GM12878 (cell line): ENCODE results near the gene KRTAP29-1. TPM values are rescaled to one million over a fixed set of nuclear protein-coding genes. Genes with fewer than 3 reads are reported as not detected.

ENCODE experiments used
- ATAC-seq: fragments of 200-7000 bp; cut with Tn5 transposase; 3 replicates; pipeline ENCODE4 v1.9.1; 2020; ENCODE audit warnings: mild to moderate bottlenecking, moderate library complexity
- BruUV-seq: library from RNA; stranded (reverse); fragments of 400-500 nt; replicated peaks from 2 replicates; lab custom pipeline; 2021; lab: Mats Ljungman, UMichigan
- CTCF ChIA-PET: fragments of 300-600 bp; sonication (Branson Sonifier 250); formaldehyde crosslinking; extraction: SDS; loops from one replicate; lab custom pipeline; 2021; ENCODE audit warnings: inconsistent platforms; lab: Yijun Ruan, JAX
- POLR2A ChIA-PET: fragments of 350-600 bp; formaldehyde crosslinking; extraction: SDS; loops from one replicate; lab custom pipeline; 2021; ENCODE audit warnings: inconsistent platforms; lab: Charles Lee
- RAD21 ChIA-PET: fragments of 300-600 bp; sonication (Branson Sonifier 250); formaldehyde crosslinking; loops from one replicate; lab custom pipeline; 2023; ENCODE audit warnings: antibody characterized with exemption; ENCODE audit not compliant: unreplicated experiment; lab: Charles Lee
- SMC1A ChIA-PET: fragments of 300-600 bp; sonication (Branson Sonifier 250); formaldehyde crosslinking; loops from one replicate; lab custom pipeline; 2023; ENCODE audit not compliant: unreplicated experiment, uncharacterized antibody; lab: Charles Lee
- DNase-seq: peaks from one replicate; pipeline ENCODE4 v3.0.0-alpha.2; 2011; ENCODE audit warnings: low read depth, low spot score
- FAIRE-seq: peaks from 3 replicates; lab custom pipeline; 2011; peaks lifted over from hg19 to GRCh38; lab: Jason Lieb, UNC
- H2AFZ ChIP-seq: 2 replicates; pipeline ENCODE4 v1.6.0; 2011; ENCODE audit warnings: low read depth, low read length, control low read depth; ENCODE audit not compliant: control insufficient read depth
- H3K27ac ChIP-seq: 2 replicates; pipeline ENCODE4 v1.5.1; 2011; ENCODE audit warnings: control low read depth; ENCODE audit not compliant: control insufficient read depth, insufficient read depth
- H3K27me3 ChIP-seq, 2 experiments: replicated peaks in 1 of 2; 2 replicates each; pipeline versions ENCODE4 v1.6.0 to v1.6.1; 2011; ENCODE audit warnings: low read length in 1 of 2; ENCODE audit not compliant: control insufficient read depth in 2 of 2, insufficient read depth in 2 of 2
- H3K36me3 ChIP-seq, 2 experiments: 2 replicates each; pipeline ENCODE4 v1.5.1; 2011; ENCODE audit warnings: low read length in 1 of 2; ENCODE audit not compliant: control insufficient read depth in 2 of 2, insufficient read depth in 2 of 2
- H3K4me1 ChIP-seq: 2 replicates; pipeline ENCODE4 v1.6.1; 2011; ENCODE audit warnings: mild to moderate bottlenecking, low read length, moderate library complexity, mixed read lengths; ENCODE audit not compliant: control insufficient read depth, insufficient read depth
- H3K4me2 ChIP-seq: 2 replicates; pipeline ENCODE4 v1.6.0; 2011; ENCODE audit warnings: control low read depth; ENCODE audit not compliant: control insufficient read depth, insufficient read depth
- H3K4me3 ChIP-seq: fragments of 200-600 bp; sonication (generic); 2 replicates; pipeline ENCODE4 v1.5.1; 2016
- H3K79me2 ChIP-seq: 2 replicates; pipeline ENCODE4 v1.6.0; 2011; ENCODE audit warnings: low read length; ENCODE audit not compliant: control insufficient read depth, insufficient read depth
- H3K9ac ChIP-seq: 2 replicates; pipeline ENCODE4 v1.8.0; 2011; ENCODE audit warnings: low read length, control low read depth, mixed read lengths; ENCODE audit not compliant: control insufficient read depth, insufficient read depth
- H3K9me3 ChIP-seq: replicated peaks from 3 replicates; pipeline ENCODE4 v1.5.1; 2011; ENCODE audit warnings: mild to moderate bottlenecking, low read length; ENCODE audit not compliant: control insufficient read depth, insufficient read depth
- H4K20me1 ChIP-seq: 2 replicates; pipeline ENCODE4 v1.6.0; 2011; ENCODE audit not compliant: control insufficient read depth, insufficient read depth
- ATF3 ChIP-seq: IDR thresholded peaks from 2 replicates; pipeline ENCODE4 v1.6.1; 2011; ENCODE audit warnings: low read depth, mild to moderate bottlenecking, low read length, moderate library complexity, borderline replicate concordance; ENCODE audit errors: extremely low read depth
- BCLAF1 ChIP-seq: fragments of 450-650 bp; IDR thresholded peaks from 2 replicates; pipeline ENCODE4 v1.6.1; 2017; ENCODE audit warnings: antibody characterized with exemption, mild to moderate bottlenecking, moderate library complexity
- BRCA1 ChIP-seq: IDR thresholded peaks from 2 replicates; pipeline ENCODE4 v1.6.1; 2011; ENCODE audit warnings: low read depth, low read length, improper control_type of control experiment
- EP300 ChIP-seq, 2 experiments: fragments of 150-350 bp in 1 of 2; IDR thresholded peaks; 2 replicates each; pipeline ENCODE4 v1.6.1; 2011 to 2012; ENCODE audit warnings: low read depth in 2 of 2, low read length in 2 of 2, borderline replicate concordance in 1 of 2, improper control_type of control experiment in 1 of 2, inconsistent platforms in 1 of 2; ENCODE audit not compliant: control insufficient read depth in 1 of 2
- HDAC2 ChIP-seq: fragments of 200-600 bp; sonication (generic); IDR thresholded peaks from 2 replicates; pipeline ENCODE4 v1.6.1; 2017
- KDM1A ChIP-seq: fragments of 200-600 bp; sonication (generic); IDR thresholded peaks from 2 replicates; pipeline ENCODE4 v1.6.1; 2016; ENCODE audit warnings: borderline replicate concordance
- LARP7 ChIP-seq: fragments of 450-650 bp; IDR thresholded peaks from 2 replicates; pipeline ENCODE4 v1.6.1; 2017; ENCODE audit warnings: mild to moderate bottlenecking
- PBX3 ChIP-seq: IDR thresholded peaks from 2 replicates; pipeline ENCODE4 v1.6.1; 2011; ENCODE audit warnings: mild to moderate bottlenecking, low read depth, low read length, moderate library complexity; ENCODE audit not compliant: insufficient replicate concordance
- RCOR1 ChIP-seq: conservative IDR thresholded peaks from 2 replicates; pipeline ENCODE4 v1.6.1; 2012; ENCODE audit warnings: low read depth, low read length, improper control_type of control experiment
- SIX5 ChIP-seq: IDR thresholded peaks from 2 replicates; pipeline ENCODE4 v1.6.1; 2011; ENCODE audit warnings: mild to moderate bottlenecking, low read depth, low read length, moderate library complexity; ENCODE audit not compliant: severe bottlenecking
- TCF12 ChIP-seq: IDR thresholded peaks from 2 replicates; pipeline ENCODE4 v1.6.1; 2011; ENCODE audit warnings: low read depth, mild to moderate bottlenecking, low read length
- WGBS: methylation state at CpG from one replicate; pipeline ENCODE4 v1.1.6; 2016; ENCODE audit warnings: low lambda C conversion rate; ENCODE audit not compliant: insufficient replicate concordance, insufficient coverage; ENCODE audit errors: missing lambda C conversion rate; 5-methylcytosine and 5-hydroxymethylcytosine counted together
- in situ Hi-C: fragments of 300-500 bp; cut with MboI; formaldehyde crosslinking; loops from 9 replicates; pipeline ENCODE4 v1.14.3; 2018; ENCODE audit warnings: mixed read lengths
- intact Hi-C: fragments of 100-400 bp; cut with micrococcal nuclease; formaldehyde crosslinking; loops from one replicate; pipeline ENCODE4 v1.14.2; 2022; ENCODE audit not compliant: unreplicated experiment
- polyA plus RNA-seq, 11 experiments: library from polyadenylated mRNA; depleted of rRNA in 4 of 11; unstranded in 6 of 11; stranded (reverse) in 5 of 11; fragments of >200 nt; fragmentation: Nextera tagmentation in 4 of 11; fragmentation: Illumina TruSeq in 1 of 11; extraction: Ambion mirVana in 4 of 11; extraction: Trizol in 1 of 11; gene quantifications; 1 replicate in 1 of 11; 2 replicates in 10 of 11; pipeline versions ENCODE4 v1.2.1 to v1.2.3, GENCODE V29; 2011 to 2016; ENCODE audit warnings: inconsistent platforms in 2 of 11, missing spikeins in 2 of 11, low read depth in 1 of 11
- total RNA-seq, 4 experiments: library from RNA; depleted of rRNA in 3 of 4; stranded (reverse); fragments of >200 nt in 3 of 4; fragmentation: Illumina TruSeq in 1 of 4; extraction: Trizol in 1 of 4; gene quantifications; 2 replicates each; pipeline versions ENCODE4 v1.2.1 to v1.2.3, GENCODE V29; 2013 to 2021
- TF ChIP-seq, protein P1 (sequence below): fragments of 450-650 bp; IDR thresholded peaks from 2 replicates; pipeline ENCODE4 v1.6.1; 2017; ENCODE audit warnings: mild to moderate bottlenecking, low read depth, inconsistent platforms; ENCODE audit not compliant: poor library complexity, severe bottlenecking

KRTAP29-1 gene
- total and polyA plus RNA-seq, 10 of the 15 experiments (the other 5 are each of a cell fraction or from before 2014, with no cell fraction given): 1.9 TPM; not detected in 9

GRCh38 chr17:41315814-41316445, 13.3 kb upstream of the KRTAP29-1 start (continued):
- no peak for TF ChIP-seq PBX3
- no peak for TF ChIP-seq RCOR1
- no peak for TF ChIP-seq ATF3
- TF ChIP-seq, all 136 proteins: peak for 0

- in situ Hi-C loops (no loop called here), intact Hi-C loops (no loop called here)
- H3K79me2 ChIP-seq: no peaks in the 10 kb centered on the region
- no peaks in the 10 kb centered on the region for H3K4me1 ChIP-seq
- ChIA-PET SMC1A (no interaction called here), POLR2A (no interaction called here), CTCF (no interaction called here), RAD21 (no interaction called here)
- H3K27ac ChIP-seq: no peak within 1 kb of the TSS
- H3K9me3 ChIP-seq: no peaks in the 10 kb centered on the region; the same call in 2 of the 3 replicates
- no peaks in the 10 kb centered on the region for H4K20me1 ChIP-seq
- ATAC-seq (no peak), FAIRE-seq (no peak), DNase-seq (no peak)
- no peak within 1 kb of the TSS for H3K9ac ChIP-seq
- no peaks in the 10 kb centered on the region for H3K27me3 ChIP-seq
- H2AFZ ChIP-seq: no peak within 1 kb of the TSS
- BruUV-seq: no TSS peak
- no peak within 1 kb of the TSS for H3K4me2 ChIP-seq
- H3K36me3 ChIP-seq: no peaks in the 10 kb centered on the region
- no peak within 1 kb of the TSS for H3K4me3 ChIP-seq
- WGBS: 54% methylated on average over 24 of the region's 24 CpGs
- no peak for TF ChIP-seq KDM1A
- no peak for TF ChIP-seq SIX5
- no peak for TF ChIP-seq BRCA1
- TF ChIP-seq BCLAF1: no peak
- TF ChIP-seq LARP7: no peak
- TF ChIP-seq HDAC2: no peak
- TF ChIP-seq, protein P1, sequence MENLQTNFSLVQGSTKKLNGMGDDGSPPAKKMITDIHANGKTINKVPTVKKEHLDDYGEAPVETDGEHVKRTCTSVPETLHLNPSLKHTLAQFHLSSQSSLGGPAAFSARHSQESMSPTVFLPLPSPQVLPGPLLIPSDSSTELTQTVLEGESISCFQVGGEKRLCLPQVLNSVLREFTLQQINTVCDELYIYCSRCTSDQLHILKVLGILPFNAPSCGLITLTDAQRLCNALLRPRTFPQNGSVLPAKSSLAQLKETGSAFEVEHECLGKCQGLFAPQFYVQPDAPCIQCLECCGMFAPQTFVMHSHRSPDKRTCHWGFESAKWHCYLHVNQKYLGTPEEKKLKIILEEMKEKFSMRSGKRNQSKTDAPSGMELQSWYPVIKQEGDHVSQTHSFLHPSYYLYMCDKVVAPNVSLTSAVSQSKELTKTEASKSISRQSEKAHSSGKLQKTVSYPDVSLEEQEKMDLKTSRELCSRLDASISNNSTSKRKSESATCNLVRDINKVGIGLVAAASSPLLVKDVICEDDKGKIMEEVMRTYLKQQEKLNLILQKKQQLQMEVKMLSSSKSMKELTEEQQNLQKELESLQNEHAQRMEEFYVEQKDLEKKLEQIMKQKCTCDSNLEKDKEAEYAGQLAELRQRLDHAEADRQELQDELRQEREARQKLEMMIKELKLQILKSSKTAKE: no peak
- no peak for TF ChIP-seq TCF12
- TF ChIP-seq EP300 (IDR thresholded peaks at IDR 0.05; ENCODE audit: borderline replicate concordance in 1 of 2, control insufficient read depth in 1 of 2, low read depth in 2 of 2, low read length in 2 of 2): no peak
These were observed 12.6 kb upstream of the KRTAP29-1 start, which contains the start of gene KRTAP17-1 for GRCh38 chr17:41315204-41315794. KRTAP17-1 (minus strand) TSS chr17:41315710; CDS start chr17:41315650, 60 bp downstream.
